Measurements from ENCODE around the gene RMP24.
"Not testable (repeated sequence)": the region's sequence is repeated elsewhere in the genome, so short reads cannot be mapped to it uniquely, and the experiment has no call there.

RMP24 gene

GRCh38 chr18:35983147-35983546 is 10.7 kb downstream of the RMP24 start:
- Mint-ChIP-seq H3K27ac (no peak overlapping the region), H3K4me1 (no peaks in the 10 kb centered on the region), H3K4me3 (no peak overlapping the region), H3K9me3 (no peaks in the 10 kb centered on the region), H3K36me3 (peaks cover 45% of the 10 kb centered on the region)
- ATAC-seq (no peak), DNase-seq (ENCODE audit: low spot score in 2 of 2) (no peak)

- no peak for ATAC-seq
- Mint-ChIP-seq H3K36me3 (peaks cover 38% of the 10 kb centered on the region), H3K4me3 (no peak overlapping the region), H3K4me1 (no peaks in the 10 kb centered on the region), H3K9me3 (no peaks in the 10 kb centered on the region), H3K27ac (no peak overlapping the region)
- DNase-seq (ENCODE audit: low spot score in 2 of 2) = no peak
Measured at GRCh38 chr18:35983818-35984217, 11.3 kb downstream of the RMP24 start.

GRCh38 chr18:35991696-35992095 is 19.2 kb downstream of the RMP24 start:
- Mint-ChIP-seq H3K9me3 (no peaks in the 10 kb centered on the region), H3K4me3 (no peak overlapping the region), H3K4me1 (no peaks in the 10 kb centered on the region), H3K27ac (no peak overlapping the region), H3K36me3 (peaks cover 6% of the 10 kb centered on the region)
- DNase-seq (ENCODE audit: low spot score in 2 of 2) (no peak), ATAC-seq (no peak)

GRCh38 chr18:35993013-35993412 is 20.5 kb downstream of the RMP24 start:
- no peak overlapping the region for H3K27ac Mint-ChIP-seq
- H3K4me3 Mint-ChIP-seq = no peak overlapping the region
- no peaks in the 10 kb centered on the region for H3K9me3 Mint-ChIP-seq
- DNase-seq (ENCODE audit: low spot score in 2 of 2) = no peak
- no peaks in the 10 kb centered on the region for H3K4me1 Mint-ChIP-seq
- no peak for ATAC-seq
- peaks cover 6% of the 10 kb centered on the region for H3K36me3 Mint-ChIP-seq

- DNase-seq (ENCODE audit: low spot score in 2 of 2) = no peak
- Mint-ChIP-seq H3K9me3 (no peaks in the 10 kb centered on the region), H3K27ac (no peak overlapping the region), H3K36me3 (no peaks in the 10 kb centered on the region), H3K4me1 (no peaks in the 10 kb centered on the region), H3K4me3 (no peak overlapping the region)
- ATAC-seq = no peak
Measured at GRCh38 chr18:35998967-35999366, 26.5 kb downstream of the RMP24 start.

- ATAC-seq = no peak
- no peaks in the 10 kb centered on the region for H3K36me3 Mint-ChIP-seq
- H3K27ac Mint-ChIP-seq = no peak overlapping the region
- H3K9me3 Mint-ChIP-seq = no peaks in the 10 kb centered on the region
- no peak for DNase-seq (ENCODE audit: low spot score in 2 of 2)
- H3K4me1 Mint-ChIP-seq = no peaks in the 10 kb centered on the region
- H3K4me3 Mint-ChIP-seq = no peak overlapping the region
Measured at GRCh38 chr18:35999925-36000324, 27.4 kb downstream of the RMP24 start.

GRCh38 chr18:36006997-36007396 is 34.5 kb downstream of the RMP24 start:
- ATAC-seq (no peak), DNase-seq (ENCODE audit: low spot score in 2 of 2) (no peak)
- Mint-ChIP-seq H3K4me1 (no peaks in the 10 kb centered on the region), H3K36me3 (no peaks in the 10 kb centered on the region), H3K4me3 (no peak overlapping the region), H3K9me3 (no peaks in the 10 kb centered on the region), H3K27ac (no peak overlapping the region)

GRCh38 chr18:36009214-36009613 is 36.7 kb downstream of the RMP24 start:
- no peaks in the 10 kb centered on the region for H3K9me3 Mint-ChIP-seq
- DNase-seq (ENCODE audit: low spot score in 2 of 2) (no peak), ATAC-seq (no peak)
- no peak overlapping the region for H3K4me3 Mint-ChIP-seq
- H3K36me3 Mint-ChIP-seq = no peaks in the 10 kb centered on the region
- H3K4me1 Mint-ChIP-seq = no peaks in the 10 kb centered on the region
- H3K27ac Mint-ChIP-seq = no peak overlapping the region

GRCh38 chr18:36012891-36013290 is 40.4 kb downstream of the RMP24 start:
- H3K9me3 Mint-ChIP-seq = no peaks in the 10 kb centered on the region
- DNase-seq (ENCODE audit: low spot score in 2 of 2) (no peak), ATAC-seq (no peak)
- H3K4me3 Mint-ChIP-seq = no peak overlapping the region
- peaks cover 6% of the 10 kb centered on the region for H3K36me3 Mint-ChIP-seq
- no peak overlapping the region for H3K27ac Mint-ChIP-seq
- peaks cover 4% of the 10 kb centered on the region for H3K4me1 Mint-ChIP-seq

- H3K4me1 Mint-ChIP-seq = peaks cover 4% of the 10 kb centered on the region
- DNase-seq (ENCODE audit: low spot score in 2 of 2) (no peak), ATAC-seq (no peak)
- no peak overlapping the region for H3K27ac Mint-ChIP-seq
- no peaks in the 10 kb centered on the region for H3K9me3 Mint-ChIP-seq
- no peak overlapping the region for H3K4me3 Mint-ChIP-seq
- peaks cover 6% of the 10 kb centered on the region for H3K36me3 Mint-ChIP-seq
Measured at GRCh38 chr18:36015629-36016028, 43.1 kb downstream of the RMP24 start.

GRCh38 chr18:36017232-36017631 is 44.8 kb downstream of the RMP24 start:
- peaks cover 4% of the 10 kb centered on the region for H3K4me1 Mint-ChIP-seq
- DNase-seq (ENCODE audit: low spot score in 2 of 2) (no peak), ATAC-seq (no peak)
- no peaks in the 10 kb centered on the region for H3K9me3 Mint-ChIP-seq
- H3K36me3 Mint-ChIP-seq = peaks cover 6% of the 10 kb centered on the region
- no peak overlapping the region for H3K27ac Mint-ChIP-seq
- no peak overlapping the region for H3K4me3 Mint-ChIP-seq

- Mint-ChIP-seq H3K4me1 (peaks cover 4% of the 10 kb centered on the region), H3K9me3 (no peaks in the 10 kb centered on the region), H3K4me3 (no peak overlapping the region), H3K27ac (no peak overlapping the region), H3K36me3 (peaks cover 10% of the 10 kb centered on the region)
- DNase-seq (ENCODE audit: low spot score in 2 of 2) = no peak
- ATAC-seq = no peak
Measured at GRCh38 chr18:36020174-36020711, 47.8 kb downstream of the RMP24 start.

GRCh38 chr18:36023336-36023735 is 50.9 kb downstream of the RMP24 start:
- no peak for ATAC-seq
- no peaks in the 10 kb centered on the region for H3K9me3 Mint-ChIP-seq
- H3K27ac Mint-ChIP-seq = no peak overlapping the region
- no peaks in the 10 kb centered on the region for H3K4me1 Mint-ChIP-seq
- peaks cover 25% of the 10 kb centered on the region for H3K36me3 Mint-ChIP-seq
- no peak overlapping the region for H3K4me3 Mint-ChIP-seq
- DNase-seq (ENCODE audit: low spot score in 2 of 2) = no peak

- H3K27ac Mint-ChIP-seq; H3K4me1 Mint-ChIP-seq; H3K9me3 Mint-ChIP-seq; H3K4me3 Mint-ChIP-seq; ATAC-seq; DNase-seq (ENCODE audit: low spot score in 2 of 2): not testable (repeated sequence)
- H3K36me3 Mint-ChIP-seq = peaks cover 28% of the 10 kb centered on the region
Measured at GRCh38 chr18:36024241-36024640, 51.8 kb downstream of the RMP24 start.

- no peaks in the 10 kb centered on the region for H3K9me3 Mint-ChIP-seq
- H3K27ac Mint-ChIP-seq = no peak overlapping the region
- ATAC-seq = no peak
- DNase-seq (ENCODE audit: low spot score in 2 of 2) = no peak
- no peak overlapping the region for H3K4me3 Mint-ChIP-seq
- no peaks in the 10 kb centered on the region for H3K4me1 Mint-ChIP-seq
- peaks cover 36% of the 10 kb centered on the region for H3K36me3 Mint-ChIP-seq
Measured at GRCh38 chr18:36025025-36025424, 52.5 kb downstream of the RMP24 start.

GRCh38 chr18:36028859-36029258 is 56.4 kb downstream of the RMP24 start:
- no peak for DNase-seq (ENCODE audit: low spot score in 2 of 2)
- Mint-ChIP-seq H3K4me3 (no peak overlapping the region), H3K36me3 (peaks cover 54% of the 10 kb centered on the region), H3K4me1 (peaks cover 6% of the 10 kb centered on the region), H3K9me3 (no peaks in the 10 kb centered on the region), H3K27ac (no peak overlapping the region)
- no peak for ATAC-seq

Measured in stimulated activated effector memory CD8-positive, alpha-beta T cell treated with anti-CD3 and anti-CD28 coated beads, Interleukin-12 subunit alpha, Interleukin-12 subunit beta, amount 100 ng/mL, for 72 hours (primary cell).